ENCODE data around the gene STK24.

The STK24 gene

GRCh38 chr13:98504029-98504351 lies 72.9 kb downstream of the STK24 start:
- no peak overlapping the region for H3K27ac ChIP-seq (ENCODE audit: low read length)
- H3K27me3 ChIP-seq (ENCODE audit: control insufficient read depth, insufficient read depth, low read length) = no peaks in the 10 kb centered on the region
- no peak overlapping the region for H3K9ac ChIP-seq (ENCODE audit: low read length)
- H3K4me1 ChIP-seq (ENCODE audit: control insufficient read depth, low read depth, low read length) = peaks cover 20% of the 10 kb centered on the region
- H3K36me3 ChIP-seq (ENCODE audit: control insufficient read depth, low read depth, low read length) = no peaks in the 10 kb centered on the region
- H3K9me3 ChIP-seq (ENCODE audit: control insufficient read depth, low read depth, low read length) = no peaks in the 10 kb centered on the region
- no peak overlapping the region for H3K4me3 ChIP-seq (ENCODE audit: low read length)

- peaks cover 14% of the 10 kb centered on the region for H3K4me1 ChIP-seq (ENCODE audit: control insufficient read depth, low read depth, low read length)
- no peaks in the 10 kb centered on the region for H3K9me3 ChIP-seq (ENCODE audit: control insufficient read depth, low read depth, low read length)
- H3K27me3 ChIP-seq (ENCODE audit: control insufficient read depth, insufficient read depth, low read length) = no peaks in the 10 kb centered on the region
- H3K9ac ChIP-seq (ENCODE audit: low read length) = no peak overlapping the region
- no peak overlapping the region for H3K27ac ChIP-seq (ENCODE audit: low read length)
- no peaks in the 10 kb centered on the region for H3K36me3 ChIP-seq (ENCODE audit: control insufficient read depth, low read depth, low read length)
- no peak overlapping the region for H3K4me3 ChIP-seq (ENCODE audit: low read length)
Measured at GRCh38 chr13:98503175-98504028, 73.5 kb downstream of the STK24 start.

GRCh38 chr13:98500963-98501421 lies 75.9 kb downstream of the STK24 start:
- Histone ChIP-seq H3K9ac (ENCODE audit: low read length) (no peak overlapping the region), H3K4me1 (ENCODE audit: control insufficient read depth, low read depth, low read length) (peaks cover 9% of the 10 kb centered on the region), H3K27ac (ENCODE audit: low read length) (no peak overlapping the region), H3K27me3 (ENCODE audit: control insufficient read depth, insufficient read depth, low read length) (no peaks in the 10 kb centered on the region), H3K9me3 (ENCODE audit: control insufficient read depth, low read depth, low read length) (no peaks in the 10 kb centered on the region), H3K4me3 (ENCODE audit: low read length) (no peak overlapping the region), H3K36me3 (ENCODE audit: control insufficient read depth, low read depth, low read length) (no peaks in the 10 kb centered on the region)

GRCh38 chr13:98496966-98497365 lies 79.9 kb downstream of the STK24 start:
- H3K4me3 ChIP-seq (ENCODE audit: low read length) = no peak overlapping the region
- H3K36me3 ChIP-seq (ENCODE audit: control insufficient read depth, low read depth, low read length) = no peaks in the 10 kb centered on the region
- no peaks in the 10 kb centered on the region for H3K27me3 ChIP-seq (ENCODE audit: control insufficient read depth, insufficient read depth, low read length)
- no peak overlapping the region for H3K27ac ChIP-seq (ENCODE audit: low read length)
- H3K9me3 ChIP-seq (ENCODE audit: control insufficient read depth, low read depth, low read length) = no peaks in the 10 kb centered on the region
- H3K9ac ChIP-seq (ENCODE audit: low read length) = no peak overlapping the region
- H3K4me1 ChIP-seq (ENCODE audit: control insufficient read depth, low read depth, low read length) = peaks cover 25% of the 10 kb centered on the region

- H3K4me3 ChIP-seq (ENCODE audit: low read length) = no peak overlapping the region
- no peak overlapping the region for H3K27ac ChIP-seq (ENCODE audit: low read length)
- H3K9ac ChIP-seq (ENCODE audit: low read length) = no peak overlapping the region
- H3K27me3 ChIP-seq (ENCODE audit: control insufficient read depth, insufficient read depth, low read length) = no peaks in the 10 kb centered on the region
- no peaks in the 10 kb centered on the region for H3K36me3 ChIP-seq (ENCODE audit: control insufficient read depth, low read depth, low read length)
- H3K4me1 ChIP-seq (ENCODE audit: control insufficient read depth, low read depth, low read length) = peaks cover 29% of the 10 kb centered on the region
- H3K9me3 ChIP-seq (ENCODE audit: control insufficient read depth, low read depth, low read length) = no peaks in the 10 kb centered on the region
Measured at GRCh38 chr13:98496479-98496791, 80.5 kb downstream of the STK24 start.

GRCh38 chr13:98495627-98496478 lies 81.1 kb downstream of the STK24 start:
- Histone ChIP-seq H3K36me3 (ENCODE audit: control insufficient read depth, low read depth, low read length) (no peaks in the 10 kb centered on the region), H3K27me3 (ENCODE audit: control insufficient read depth, insufficient read depth, low read length) (no peaks in the 10 kb centered on the region), H3K27ac (ENCODE audit: low read length) (no peak overlapping the region), H3K4me3 (ENCODE audit: low read length) (no peak overlapping the region), H3K9me3 (ENCODE audit: control insufficient read depth, low read depth, low read length) (no peaks in the 10 kb centered on the region), H3K4me1 (ENCODE audit: control insufficient read depth, low read depth, low read length) (peaks cover 33% of the 10 kb centered on the region), H3K9ac (ENCODE audit: low read length) (no peak overlapping the region)

GRCh38 chr13:98494769-98495168 lies 82.1 kb downstream of the STK24 start:
- no peaks in the 10 kb centered on the region for H3K36me3 ChIP-seq (ENCODE audit: control insufficient read depth, low read depth, low read length)
- no peak overlapping the region for H3K27ac ChIP-seq (ENCODE audit: low read length)
- H3K9ac ChIP-seq (ENCODE audit: low read length) = no peak overlapping the region
- no peak overlapping the region for H3K4me3 ChIP-seq (ENCODE audit: low read length)
- no peaks in the 10 kb centered on the region for H3K9me3 ChIP-seq (ENCODE audit: control insufficient read depth, low read depth, low read length)
- H3K4me1 ChIP-seq (ENCODE audit: control insufficient read depth, low read depth, low read length) = peaks cover 38% of the 10 kb centered on the region
- H3K27me3 ChIP-seq (ENCODE audit: control insufficient read depth, insufficient read depth, low read length) = no peaks in the 10 kb centered on the region

- H3K4me3 ChIP-seq (ENCODE audit: low read length) = no peak overlapping the region
- no peaks in the 10 kb centered on the region for H3K9me3 ChIP-seq (ENCODE audit: control insufficient read depth, low read depth, low read length)
- no peak overlapping the region for H3K9ac ChIP-seq (ENCODE audit: low read length)
- H3K27me3 ChIP-seq (ENCODE audit: control insufficient read depth, insufficient read depth, low read length) = no peaks in the 10 kb centered on the region
- H3K4me1 ChIP-seq (ENCODE audit: control insufficient read depth, low read depth, low read length) = peaks cover 44% of the 10 kb centered on the region
- H3K27ac ChIP-seq (ENCODE audit: low read length) = no peak overlapping the region
- H3K36me3 ChIP-seq (ENCODE audit: control insufficient read depth, low read depth, low read length) = no peaks in the 10 kb centered on the region
Measured at GRCh38 chr13:98493042-98493712, 83.7 kb downstream of the STK24 start.

- no peak overlapping the region for H3K9ac ChIP-seq (ENCODE audit: low read length)
- H3K4me1 ChIP-seq (ENCODE audit: control insufficient read depth, low read depth, low read length) = peaks cover 44% of the 10 kb centered on the region
- H3K36me3 ChIP-seq (ENCODE audit: control insufficient read depth, low read depth, low read length) = no peaks in the 10 kb centered on the region
- H3K27ac ChIP-seq (ENCODE audit: low read length) = no peak overlapping the region
- H3K9me3 ChIP-seq (ENCODE audit: control insufficient read depth, low read depth, low read length) = no peaks in the 10 kb centered on the region
- H3K4me3 ChIP-seq (ENCODE audit: low read length) = no peak overlapping the region
- H3K27me3 ChIP-seq (ENCODE audit: control insufficient read depth, insufficient read depth, low read length) = no peaks in the 10 kb centered on the region
Measured at GRCh38 chr13:98492335-98493041, 84.4 kb downstream of the STK24 start.

GRCh38 chr13:98490866-98491265 lies 86.0 kb downstream of the STK24 start:
- Histone ChIP-seq H3K27me3 (ENCODE audit: control insufficient read depth, insufficient read depth, low read length) (no peaks in the 10 kb centered on the region), H3K9ac (ENCODE audit: low read length) (no peak overlapping the region), H3K36me3 (ENCODE audit: control insufficient read depth, low read depth, low read length) (no peaks in the 10 kb centered on the region), H3K4me1 (ENCODE audit: control insufficient read depth, low read depth, low read length) (peaks cover 36% of the 10 kb centered on the region), H3K27ac (ENCODE audit: low read length) (no peak overlapping the region), H3K9me3 (ENCODE audit: control insufficient read depth, low read depth, low read length) (no peaks in the 10 kb centered on the region), H3K4me3 (ENCODE audit: low read length) (no peak overlapping the region)

GRCh38 chr13:98490195-98490836 lies 86.6 kb downstream of the STK24 start:
- no peak overlapping the region for H3K9ac ChIP-seq (ENCODE audit: low read length)
- H3K27me3 ChIP-seq (ENCODE audit: control insufficient read depth, insufficient read depth, low read length) = no peaks in the 10 kb centered on the region
- H3K4me1 ChIP-seq (ENCODE audit: control insufficient read depth, low read depth, low read length) = peaks cover 36% of the 10 kb centered on the region
- no peak overlapping the region for H3K4me3 ChIP-seq (ENCODE audit: low read length)
- no peak overlapping the region for H3K27ac ChIP-seq (ENCODE audit: low read length)
- no peaks in the 10 kb centered on the region for H3K9me3 ChIP-seq (ENCODE audit: control insufficient read depth, low read depth, low read length)
- no peaks in the 10 kb centered on the region for H3K36me3 ChIP-seq (ENCODE audit: control insufficient read depth, low read depth, low read length)

All from iPS-18a (cell line).